Endodermal cell (in vitro differentiated cells): ENCODE measurements around the gene FBXW11. TPM values are rescaled to one million over a fixed set of nuclear protein-coding genes. Genes with fewer than 3 reads are reported as not detected.

Source experiments
- DNase-seq: peaks from one replicate; pipeline ENCODE4 v3.0.0-alpha.2; 2017
- H3K27ac ChIP-seq: 2 replicates; pipeline ENCODE4 v1.5.1; 2013; ENCODE audit warnings: mild to moderate bottlenecking, low read depth, low read length, moderate library complexity
- H3K27me3 ChIP-seq: 2 replicates; pipeline ENCODE4 v1.6.1; 2013; ENCODE audit warnings: mild to moderate bottlenecking, low read length, moderate library complexity; ENCODE audit not compliant: insufficient read depth, control insufficient read depth, poor library complexity, severe bottlenecking
- H3K36me3 ChIP-seq: 2 replicates; pipeline ENCODE4 v1.7.0; 2013; ENCODE audit warnings: mild to moderate bottlenecking, low read length, moderate library complexity; ENCODE audit not compliant: control insufficient read depth, insufficient read depth
- H3K4me1 ChIP-seq: one replicate; pipeline ENCODE4 v1.7.0; 2013; ENCODE audit warnings: low read length; ENCODE audit not compliant: control insufficient read depth, insufficient read depth
- H3K4me3 ChIP-seq: 2 replicates; pipeline ENCODE4 v1.5.1; 2013; ENCODE audit warnings: mild to moderate bottlenecking, low read length, moderate library complexity
- H3K9ac ChIP-seq: 2 replicates; pipeline ENCODE4 v1.6.1; 2013; ENCODE audit warnings: mild to moderate bottlenecking, low read length, moderate library complexity; ENCODE audit not compliant: poor library complexity, severe bottlenecking; ENCODE audit errors: extremely low read depth
- H3K9me3 ChIP-seq: 2 replicates; pipeline ENCODE4 v1.6.1; 2013; ENCODE audit warnings: mild to moderate bottlenecking, low read length, moderate library complexity; ENCODE audit not compliant: control insufficient read depth
- H3K27ac Mint-ChIP-seq: 2 replicates; pipeline ENCODE4 v1.8.0; 2020; ENCODE audit warnings: mixed read lengths
- H3K27me3 Mint-ChIP-seq: 2 replicates; pipeline ENCODE4 v1.8.0; 2021; ENCODE audit warnings: mild to moderate bottlenecking, mixed read lengths; ENCODE audit not compliant: insufficient read depth
- H3K36me3 Mint-ChIP-seq: 2 replicates; pipeline ENCODE4 v1.8.0; 2020; ENCODE audit warnings: low read depth, mixed read lengths
- H3K4me1 Mint-ChIP-seq: 2 replicates; pipeline ENCODE4 v1.8.0; 2020; ENCODE audit warnings: mixed read lengths
- H3K4me3 Mint-ChIP-seq: 2 replicates; pipeline ENCODE4 v1.8.0; 2020; ENCODE audit warnings: mild to moderate bottlenecking, moderate library complexity, mixed read lengths
- H3K9me3 Mint-ChIP-seq: 2 replicates; pipeline ENCODE4 v1.8.0; 2020; ENCODE audit warnings: mild to moderate bottlenecking, mixed read lengths
- CTCF ChIP-seq: fragments of 200-600 bp; sonication (generic); conservative IDR thresholded peaks from 2 replicates; pipeline ENCODE4 v1.5.0; 2021; ENCODE audit warnings: antibody characterized with exemption, mild to moderate bottlenecking
- WGBS, 2 experiments: methylation state at CpG; one replicate each; pipeline versions ENCODE4 v1.1.5 to v1.1.7; 2013; ENCODE audit warnings: missing lambda C conversion rate in 2 of 2, mixed read lengths in 1 of 2; ENCODE audit not compliant: insufficient coverage in 1 of 2, insufficient read length in 1 of 2; 5-methylcytosine and 5-hydroxymethylcytosine counted together
- total RNA-seq, 2 donors: library from RNA; stranded (reverse); fragmentation: NEBNext Ultra II Directional in 1 of 2; extraction: Animal tissue kit (Norgen Biotek cat#: 25700) in 1 of 2; gene quantifications; 2 replicates in 1 of 2; 3 replicates in 1 of 2; pipeline ENCODE4 v1.2.1, GENCODE V29; 2021

FBXW11 gene
- total RNA-seq, 2 donors from 2014 or later, result 42.2 to 49.4 TPM

GRCh38 chr5:171825051-171825450 lies 181.4 kb downstream of the FBXW11 start:
- no peaks in the 10 kb centered on the region for H3K27me3 ChIP-seq
- Mint-ChIP-seq H3K4me3 (no peak overlapping the region), H3K4me1 (peaks cover 4% of the 10 kb centered on the region), H3K36me3 (no peaks in the 10 kb centered on the region), H3K9me3 (peaks cover under 1% of the 10 kb centered on the region), H3K27me3 (peaks cover 6% of the 10 kb centered on the region), H3K27ac (no peak overlapping the region)
- no peak overlapping the region for H3K27ac ChIP-seq
- H3K4me1 ChIP-seq, result no peaks in the 10 kb centered on the region
- 90 to 97% methylated on average over 2 to 3 of the region's 3 CpGs for WGBS, 2 experiments
- H3K9me3 ChIP-seq, result no peaks in the 10 kb centered on the region
- H3K9ac ChIP-seq, result no peak overlapping the region
- no peaks in the 10 kb centered on the region for H3K36me3 ChIP-seq
- no peak for TF ChIP-seq CTCF
- DNase-seq, result no peak
- H3K4me3 ChIP-seq, result no peak overlapping the region

- H3K4me3 Mint-ChIP-seq, result no peak overlapping the region
- DNase-seq, result peak; percentile 56
- no peaks in the 10 kb centered on the region for H3K4me1 ChIP-seq
- no peaks in the 10 kb centered on the region for H3K27me3 ChIP-seq
- H3K27ac Mint-ChIP-seq, result no peak overlapping the region
- no peaks in the 10 kb centered on the region for H3K36me3 Mint-ChIP-seq
- H3K36me3 ChIP-seq, result no peaks in the 10 kb centered on the region
- no peak overlapping the region for H3K4me3 ChIP-seq
- H3K9me3 ChIP-seq, result no peaks in the 10 kb centered on the region
- H3K9me3 Mint-ChIP-seq, result no peaks in the 10 kb centered on the region
- TF ChIP-seq CTCF, result no peak
- H3K27me3 Mint-ChIP-seq, result peaks cover 6% of the 10 kb centered on the region
- H3K4me1 Mint-ChIP-seq, result peaks cover 4% of the 10 kb centered on the region
- no peak overlapping the region for H3K9ac ChIP-seq
- no peak overlapping the region for H3K27ac ChIP-seq
- WGBS, 2 experiments, result 77 to 83% methylated on average over 3 to 5 of the region's 5 CpGs
Measured at GRCh38 chr5:171823269-171823668, 183.2 kb downstream of the FBXW11 start.

GRCh38 chr5:171821286-171821685 lies 185.2 kb downstream of the FBXW11 start:
- H3K4me1 Mint-ChIP-seq, result peaks cover 4% of the 10 kb centered on the region
- Histone ChIP-seq H3K9ac (no peak overlapping the region), H3K27ac (no peak overlapping the region), H3K27me3 (no peaks in the 10 kb centered on the region), H3K4me1 (no peaks in the 10 kb centered on the region), H3K4me3 (no peak overlapping the region), H3K36me3 (no peaks in the 10 kb centered on the region), H3K9me3 (no peaks in the 10 kb centered on the region)
- WGBS, 2 experiments, result 80 to 93% methylated on average over 1 to 4 of the region's 4 CpGs
- TF ChIP-seq CTCF, result no peak
- no peaks in the 10 kb centered on the region for H3K36me3 Mint-ChIP-seq
- no peaks in the 10 kb centered on the region for H3K9me3 Mint-ChIP-seq
- H3K4me3 Mint-ChIP-seq, result no peak overlapping the region
- no peak for DNase-seq
- H3K27ac Mint-ChIP-seq, result no peak overlapping the region
- peaks cover 4% of the 10 kb centered on the region for H3K27me3 Mint-ChIP-seq
